BLaER1 (cell line): ENCODE results near the gene NR1H3.

Source experiments
- H3K27ac ChIP-seq: shearing (Covaris generic); formaldehyde crosslinking; 2 replicates; pipeline ENCODE4 v1.8.1; 2022
- H3K27me3 ChIP-seq: shearing (Covaris generic); formaldehyde crosslinking; 2 replicates; pipeline ENCODE4 v1.8.1; 2022
- H3K36me3 ChIP-seq: shearing (Covaris generic); formaldehyde crosslinking; 2 replicates; pipeline ENCODE4 v1.8.1; 2022
- H3K4me1 ChIP-seq: shearing (Covaris generic); formaldehyde crosslinking; 2 replicates; pipeline ENCODE4 v1.8.1; 2022
- H3K4me2 ChIP-seq: shearing (Covaris generic); formaldehyde crosslinking; 2 replicates; pipeline ENCODE4 v1.8.1; 2022
- H3K4me3 ChIP-seq: shearing (Covaris generic); formaldehyde crosslinking; 2 replicates; pipeline ENCODE4 v1.8.1; 2022
- H3K9ac ChIP-seq: shearing (Covaris generic); formaldehyde crosslinking; 2 replicates; pipeline ENCODE4 v1.8.1; 2022
- H3K9me3 ChIP-seq: shearing (Covaris generic); formaldehyde crosslinking; 2 replicates; pipeline ENCODE4 v1.8.1; 2022
- H4K20me1 ChIP-seq: shearing (Covaris generic); formaldehyde crosslinking; 2 replicates; pipeline ENCODE4 v1.8.1; 2022
- Cebpa-rat ChIP-seq: shearing (Covaris generic); IDR thresholded peaks from 2 replicates; pipeline ENCODE4 v1.8.1; 2022

Gene NR1H3

DNA sequence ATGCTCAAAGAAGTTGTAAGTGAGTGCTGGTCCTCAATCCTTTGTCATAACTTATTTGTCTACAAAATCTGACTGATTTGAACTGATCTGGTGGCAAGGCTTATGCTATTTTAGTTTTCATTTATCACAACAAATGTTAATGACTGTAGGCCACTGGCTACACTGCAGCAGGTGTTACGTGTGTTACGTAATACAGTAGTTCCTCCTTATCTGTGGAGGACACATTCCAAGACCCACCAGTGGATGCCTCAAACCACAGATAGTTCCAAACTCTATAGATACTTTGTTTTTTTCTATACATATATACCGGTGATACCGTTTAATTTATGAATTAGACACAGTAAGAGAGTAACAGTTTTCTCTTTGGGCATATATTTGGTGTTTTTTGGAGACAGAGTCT, 19.1 kb downstream of the NR1H3 start:
- H3K4me1 ChIP-seq = peaks cover 16% of the 10 kb centered on the region
- H3K27ac ChIP-seq = no peak overlapping the region
- H3K27me3 ChIP-seq = no peaks in the 10 kb centered on the region
- H4K20me1 ChIP-seq = peaks cover 56% of the 10 kb centered on the region
- H3K4me3 ChIP-seq = no peak overlapping the region
- peak; percentile 56; the same call in 1 of the 2 replicates for TF ChIP-seq Cebpa-rat
- no peak overlapping the region for H3K9ac ChIP-seq
- H3K9me3 ChIP-seq = no peaks in the 10 kb centered on the region
- H3K36me3 ChIP-seq = peaks cover 86% of the 10 kb centered on the region
- H3K4me2 ChIP-seq = no peak overlapping the region

GRCh38 chr11:47278058-47278457, 20.3 kb downstream of the NR1H3 start:
- peaks cover 45% of the 10 kb centered on the region for H4K20me1 ChIP-seq
- H3K9me3 ChIP-seq = no peaks in the 10 kb centered on the region
- H3K27me3 ChIP-seq = no peaks in the 10 kb centered on the region
- H3K27ac ChIP-seq = no peak overlapping the region
- no peak overlapping the region for H3K4me3 ChIP-seq
- no peak overlapping the region for H3K4me2 ChIP-seq
- H3K36me3 ChIP-seq = peaks cover 98% of the 10 kb centered on the region
- peaks cover 5% of the 10 kb centered on the region for H3K4me1 ChIP-seq
- no peak for TF ChIP-seq Cebpa-rat
- H3K9ac ChIP-seq = no peak overlapping the region

GRCh38 chr11:47278769-47279168, 21.0 kb downstream of the NR1H3 start:
- no peak overlapping the region for H3K9ac ChIP-seq
- TF ChIP-seq Cebpa-rat = no peak
- no peaks in the 10 kb centered on the region for H3K27me3 ChIP-seq
- peaks cover 99% of the 10 kb centered on the region for H3K36me3 ChIP-seq
- no peak overlapping the region for H3K4me3 ChIP-seq
- no peaks in the 10 kb centered on the region for H3K4me1 ChIP-seq
- H3K4me2 ChIP-seq = no peak overlapping the region
- H3K9me3 ChIP-seq = no peaks in the 10 kb centered on the region
- peaks cover 38% of the 10 kb centered on the region for H4K20me1 ChIP-seq
- no peak overlapping the region for H3K27ac ChIP-seq

DNA sequence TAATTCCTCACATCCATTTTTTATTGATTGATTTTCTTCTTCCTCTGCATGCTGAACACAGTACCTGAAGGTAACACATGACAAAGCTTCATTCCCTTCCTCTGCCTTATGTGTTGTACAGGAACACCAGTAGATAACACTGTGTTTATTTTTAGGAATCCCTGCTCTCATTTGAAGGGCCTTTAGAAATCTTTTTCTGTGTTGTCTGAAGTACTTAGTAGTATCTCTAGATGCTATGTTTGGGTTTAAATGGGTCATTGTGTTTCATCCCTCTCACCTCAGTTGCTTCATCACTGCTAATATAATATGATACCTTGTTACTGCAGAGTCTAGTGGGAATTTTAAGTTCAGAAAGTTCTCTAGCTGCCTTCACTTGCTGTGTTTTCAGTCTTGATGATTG, 22.3 kb downstream of the NR1H3 start:
- peaks cover 99% of the 10 kb centered on the region for H3K36me3 ChIP-seq
- H4K20me1 ChIP-seq = peaks cover 24% of the 10 kb centered on the region
- H3K4me1 ChIP-seq = no peaks in the 10 kb centered on the region
- no peak overlapping the region for H3K27ac ChIP-seq
- H3K4me3 ChIP-seq = no peak overlapping the region
- H3K9me3 ChIP-seq = no peaks in the 10 kb centered on the region
- H3K9ac ChIP-seq = no peak overlapping the region
- H3K27me3 ChIP-seq = no peaks in the 10 kb centered on the region
- H3K4me2 ChIP-seq = no peak overlapping the region
- no peak for TF ChIP-seq Cebpa-rat

- no peak overlapping the region for H3K27ac ChIP-seq
- H3K4me3 ChIP-seq = no peak overlapping the region
- no peak overlapping the region for H3K9ac ChIP-seq
- H3K4me1 ChIP-seq = no peaks in the 10 kb centered on the region
- no peaks in the 10 kb centered on the region for H3K27me3 ChIP-seq
- peaks cover 17% of the 10 kb centered on the region for H4K20me1 ChIP-seq
- H3K36me3 ChIP-seq = peaks cover 99% of the 10 kb centered on the region
- no peaks in the 10 kb centered on the region for H3K9me3 ChIP-seq
- TF ChIP-seq Cebpa-rat = no peak
- H3K4me2 ChIP-seq = no peak overlapping the region
Measured at GRCh38 chr11:47280860-47281259, 23.1 kb downstream of the NR1H3 start.

DNA sequence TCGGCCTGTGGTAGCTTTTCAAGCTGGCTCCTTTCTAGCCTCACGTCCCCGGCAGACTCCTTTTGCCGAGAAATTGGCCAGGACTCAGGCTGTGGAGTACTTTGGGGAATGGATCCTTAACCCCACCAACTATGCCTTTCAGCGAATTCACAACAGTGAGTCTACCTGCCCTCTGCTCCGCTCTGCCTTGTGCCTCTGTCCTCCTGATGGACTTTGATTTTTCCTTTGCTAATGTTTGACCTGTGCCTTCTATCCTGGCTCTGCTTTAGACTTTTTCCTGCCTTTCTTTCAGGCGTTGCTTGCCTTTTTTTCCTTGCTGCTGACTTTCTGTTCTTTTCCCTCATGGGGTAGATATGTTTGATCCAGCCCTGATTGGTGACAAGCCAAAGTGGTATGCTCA, 24.7 kb downstream of the NR1H3 start:
- Histone ChIP-seq H4K20me1 (0 out of 2 replicates have a peak, but pooled peaks cover 3% of the 10 kb centered on the region), H3K36me3 (peaks cover 99% of the 10 kb centered on the region), H3K4me1 (no peaks in the 10 kb centered on the region), H3K27me3 (no peaks in the 10 kb centered on the region), H3K4me2 (no peak overlapping the region), H3K4me3 (no peak overlapping the region), H3K9ac (no peak overlapping the region), H3K27ac (no peak overlapping the region), H3K9me3 (no peaks in the 10 kb centered on the region)
- no peak for TF ChIP-seq Cebpa-rat

GRCh38 chr11:47284151-47284550, 26.4 kb downstream of the NR1H3 start:
- no peaks in the 10 kb centered on the region for H3K27me3 ChIP-seq
- no peaks in the 10 kb centered on the region for H4K20me1 ChIP-seq
- H3K4me1 ChIP-seq = no peaks in the 10 kb centered on the region
- H3K9me3 ChIP-seq = no peaks in the 10 kb centered on the region
- no peak overlapping the region for H3K4me3 ChIP-seq
- peaks cover 100% of the 10 kb centered on the region for H3K36me3 ChIP-seq
- no peak overlapping the region for H3K4me2 ChIP-seq
- TF ChIP-seq Cebpa-rat = no peak
- no peak overlapping the region for H3K27ac ChIP-seq
- H3K9ac ChIP-seq = no peak overlapping the region

DNA sequence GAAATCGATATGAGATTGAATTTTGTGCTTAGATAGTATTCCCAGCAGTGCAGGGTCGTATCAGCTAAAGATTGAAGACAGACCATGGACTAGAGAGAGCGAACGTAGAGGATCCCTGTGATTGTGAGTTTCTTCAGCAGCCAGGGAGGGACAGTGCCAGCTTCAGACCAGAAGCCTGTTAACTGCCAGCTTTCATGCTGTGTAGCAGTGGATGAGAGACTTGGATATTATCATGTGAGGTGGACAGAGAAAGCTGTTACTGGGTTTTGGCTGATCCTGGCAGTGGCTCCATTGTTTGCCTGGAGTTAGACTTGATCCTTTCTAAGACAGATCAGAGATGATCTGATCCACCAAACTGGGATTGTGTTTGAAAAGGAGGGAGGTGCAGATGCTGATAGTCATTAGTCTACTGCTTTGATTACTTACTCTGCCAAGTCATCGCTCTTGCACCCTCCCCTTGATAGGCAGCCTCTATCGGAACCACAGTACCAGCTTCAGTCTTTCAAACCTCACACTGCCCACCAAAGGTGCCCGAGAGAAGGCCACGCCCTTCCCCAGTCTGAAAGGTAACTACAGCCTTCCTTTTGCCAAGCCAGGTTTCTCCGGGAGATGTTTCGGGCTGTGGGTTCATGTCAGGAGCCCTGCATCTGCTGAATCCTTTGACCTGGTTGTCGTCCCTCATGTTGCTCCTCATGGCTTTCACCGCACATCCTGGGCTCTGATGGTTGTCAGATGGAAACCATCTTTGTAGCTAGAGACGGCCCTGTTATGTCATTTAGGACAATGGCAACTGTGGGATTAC, 28.4 kb downstream of the NR1H3 start:
- TF ChIP-seq Cebpa-rat = no peak
- H4K20me1 ChIP-seq = no peaks in the 10 kb centered on the region
- no peak overlapping the region for H3K4me2 ChIP-seq
- no peaks in the 10 kb centered on the region for H3K9me3 ChIP-seq
- no peak overlapping the region for H3K27ac ChIP-seq
- no peak overlapping the region for H3K9ac ChIP-seq
- no peaks in the 10 kb centered on the region for H3K27me3 ChIP-seq
- H3K4me3 ChIP-seq = no peak overlapping the region
- H3K36me3 ChIP-seq = peaks cover 100% of the 10 kb centered on the region
- H3K4me1 ChIP-seq = no peaks in the 10 kb centered on the region

GRCh38 chr11:47288066-47288465, 30.3 kb downstream of the NR1H3 start:
- H3K27me3 ChIP-seq = no peaks in the 10 kb centered on the region
- H3K4me2 ChIP-seq = no peak overlapping the region
- H3K9ac ChIP-seq = no peak overlapping the region
- TF ChIP-seq Cebpa-rat = no peak
- peaks cover 100% of the 10 kb centered on the region for H3K36me3 ChIP-seq
- no peaks in the 10 kb centered on the region for H3K4me1 ChIP-seq
- no peak overlapping the region for H3K4me3 ChIP-seq
- no peak overlapping the region for H3K27ac ChIP-seq
- no peaks in the 10 kb centered on the region for H4K20me1 ChIP-seq
- H3K9me3 ChIP-seq = no peaks in the 10 kb centered on the region

DNA sequence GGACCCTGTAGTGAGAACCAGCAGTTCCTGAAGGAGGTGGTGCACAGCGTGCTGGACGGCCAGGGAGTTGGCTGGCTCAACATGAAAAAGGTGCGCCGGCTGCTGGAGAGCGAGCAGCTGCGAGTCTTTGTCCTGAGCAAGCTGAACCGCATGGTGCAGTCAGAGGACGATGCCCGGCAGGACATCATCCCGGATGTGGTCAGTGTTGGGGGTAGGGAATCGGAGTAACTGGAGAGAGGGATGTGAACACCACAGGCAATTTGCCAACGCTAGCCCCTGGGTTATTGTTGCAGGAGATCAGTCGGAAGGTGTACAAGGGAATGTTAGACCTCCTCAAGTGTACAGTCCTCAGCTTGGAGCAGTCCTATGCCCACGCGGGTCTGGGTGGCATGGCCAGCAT, 32.1 kb downstream of the NR1H3 start:
- H3K9me3 ChIP-seq = no peaks in the 10 kb centered on the region
- no peak overlapping the region for H3K4me3 ChIP-seq
- H3K9ac ChIP-seq = no peak overlapping the region
- no peak overlapping the region for H3K27ac ChIP-seq
- H3K27me3 ChIP-seq = no peaks in the 10 kb centered on the region
- no peaks in the 10 kb centered on the region for H4K20me1 ChIP-seq
- TF ChIP-seq Cebpa-rat = no peak
- no peak overlapping the region for H3K4me2 ChIP-seq
- H3K4me1 ChIP-seq = no peaks in the 10 kb centered on the region
- H3K36me3 ChIP-seq = peaks cover 99% of the 10 kb centered on the region
